GM11168 (cell line): ENCODE data around the gene HPCAL1.
"Not testable (repeated sequence)": the region's sequence is repeated elsewhere in the genome, so short reads cannot be mapped to it uniquely, and the experiment has no call there.

ENCODE experiments used
- in situ Hi-C: fragments of 300-500 bp; cut with MboI; formaldehyde crosslinking; loops from one replicate; pipeline ENCODE4 v1.12.0; 2022; ENCODE audit warnings: low sequenced_read_pairs; ENCODE audit not compliant: unreplicated experiment

Gene HPCAL1

GRCh38 chr2:10447300-10447894, 144.7 kb downstream of the HPCAL1 start:
- in situ Hi-C loops: no loop called here

DNA sequence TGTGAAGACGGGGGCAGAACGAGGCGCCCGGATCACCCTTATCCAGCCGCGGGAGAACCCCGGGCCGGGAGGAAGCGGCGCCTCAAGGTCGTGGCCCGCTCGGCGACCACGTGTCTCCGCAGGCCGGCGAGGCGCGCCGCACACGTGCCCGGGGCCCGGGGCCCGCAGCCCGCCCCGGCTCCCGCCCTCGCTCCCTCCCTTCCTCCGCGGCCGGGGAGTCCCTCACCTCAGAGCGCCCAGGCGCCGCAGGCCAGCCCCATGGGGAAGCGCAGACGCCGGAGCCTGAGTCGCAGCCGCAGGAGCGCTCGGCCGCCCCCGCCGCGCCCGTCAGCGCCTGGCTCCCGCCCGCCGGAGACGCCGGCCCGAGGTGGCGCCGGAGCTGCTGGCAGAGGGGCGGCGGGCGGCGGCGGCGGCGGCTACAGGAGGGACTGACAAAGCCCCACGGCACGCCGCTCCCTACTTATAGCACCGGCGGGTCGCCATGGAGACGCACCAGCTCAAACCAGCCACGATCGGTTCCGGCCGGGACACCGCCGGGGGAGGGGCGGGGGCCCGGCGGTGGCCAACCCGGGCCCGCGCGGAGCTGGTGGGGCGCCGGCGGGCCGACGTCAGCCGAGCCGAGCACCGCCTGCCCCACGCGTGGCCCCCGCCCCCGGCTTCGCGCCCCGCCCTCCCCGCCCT, 145.3 kb downstream of the HPCAL1 start, which contains the start of gene ODC1:
TSS of gene ODC1 (minus strand) at position 433 of the 681 bp plus-strand sequence. CDS start 3,295 bp downstream, outside the sequence.
- in situ Hi-C loops: no loop called here

- in situ Hi-C loops: no loop called here
These were observed 146.1 kb downstream of the HPCAL1 start for GRCh38 chr2:10448576-10449485.

GRCh38 chr2:10449486-10449831, 146.8 kb downstream of the HPCAL1 start:
- in situ Hi-C loops: no loop called here

DNA sequence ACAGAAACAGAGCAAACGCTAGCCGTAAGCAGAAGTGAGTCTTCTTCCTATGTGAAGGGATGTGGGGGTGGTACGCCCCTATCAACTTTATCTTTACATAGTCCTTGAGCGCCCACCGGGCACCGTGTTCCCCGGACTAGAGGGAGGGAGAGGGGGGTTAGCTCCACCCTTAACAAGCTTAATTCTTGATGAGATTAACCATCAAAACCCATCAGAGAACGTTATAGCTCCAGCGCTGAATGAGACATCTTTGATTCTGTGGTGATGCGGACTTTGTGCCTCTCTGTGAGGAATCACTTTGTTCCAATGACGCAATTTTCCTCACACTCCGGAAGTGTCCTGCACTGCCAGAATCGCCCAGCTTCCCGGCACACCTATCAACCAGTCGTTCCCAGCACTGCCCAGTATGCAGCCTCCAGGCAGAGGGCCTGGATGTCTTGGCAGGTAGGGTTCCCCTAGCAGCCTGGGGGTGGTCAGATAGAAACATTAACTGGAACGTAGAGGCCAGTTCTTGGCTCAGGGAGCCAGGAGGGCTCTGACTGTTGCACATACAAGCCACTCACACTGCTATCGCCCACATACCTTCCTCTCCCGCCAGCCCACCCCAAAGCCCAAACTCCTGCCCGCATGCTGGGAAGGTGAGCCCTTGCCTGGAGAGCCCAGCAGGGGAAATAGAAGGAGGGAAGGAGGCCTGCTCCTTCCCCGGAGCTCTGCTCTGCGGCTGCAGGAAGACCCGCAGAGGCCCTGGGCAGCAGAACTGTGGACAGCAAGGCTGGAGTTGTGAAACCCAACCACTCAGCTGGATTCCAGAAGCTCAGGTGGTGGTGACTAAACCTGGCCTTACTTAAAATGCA, 147.4 kb downstream of the HPCAL1 start:
- in situ Hi-C loops: no loop called here

- in situ Hi-C loops: no loop called here
These were observed 149.1 kb downstream of the HPCAL1 start for GRCh38 chr2:10451819-10452218.

DNA sequence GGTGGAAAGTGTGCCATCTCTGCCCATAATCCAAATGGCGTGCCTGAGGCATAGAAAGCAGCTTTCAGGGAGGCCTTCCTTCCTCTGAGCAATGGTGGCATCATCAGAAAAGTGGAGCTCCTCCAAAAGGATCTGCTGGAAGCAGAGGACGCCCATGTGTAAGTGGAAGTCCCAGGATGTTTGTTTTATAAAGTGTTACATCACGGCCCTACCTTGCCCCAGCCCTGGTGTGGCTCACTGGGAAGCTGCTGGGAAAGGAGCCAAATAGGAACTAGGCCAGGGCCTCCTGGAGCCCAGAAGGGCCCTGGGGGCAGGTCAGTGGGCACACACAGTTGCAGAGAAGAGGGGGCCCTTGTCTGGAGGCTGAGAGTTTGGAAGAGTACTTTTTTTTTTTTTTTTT, 149.6 kb downstream of the HPCAL1 start:
- in situ Hi-C loops: no loop called here

DNA sequence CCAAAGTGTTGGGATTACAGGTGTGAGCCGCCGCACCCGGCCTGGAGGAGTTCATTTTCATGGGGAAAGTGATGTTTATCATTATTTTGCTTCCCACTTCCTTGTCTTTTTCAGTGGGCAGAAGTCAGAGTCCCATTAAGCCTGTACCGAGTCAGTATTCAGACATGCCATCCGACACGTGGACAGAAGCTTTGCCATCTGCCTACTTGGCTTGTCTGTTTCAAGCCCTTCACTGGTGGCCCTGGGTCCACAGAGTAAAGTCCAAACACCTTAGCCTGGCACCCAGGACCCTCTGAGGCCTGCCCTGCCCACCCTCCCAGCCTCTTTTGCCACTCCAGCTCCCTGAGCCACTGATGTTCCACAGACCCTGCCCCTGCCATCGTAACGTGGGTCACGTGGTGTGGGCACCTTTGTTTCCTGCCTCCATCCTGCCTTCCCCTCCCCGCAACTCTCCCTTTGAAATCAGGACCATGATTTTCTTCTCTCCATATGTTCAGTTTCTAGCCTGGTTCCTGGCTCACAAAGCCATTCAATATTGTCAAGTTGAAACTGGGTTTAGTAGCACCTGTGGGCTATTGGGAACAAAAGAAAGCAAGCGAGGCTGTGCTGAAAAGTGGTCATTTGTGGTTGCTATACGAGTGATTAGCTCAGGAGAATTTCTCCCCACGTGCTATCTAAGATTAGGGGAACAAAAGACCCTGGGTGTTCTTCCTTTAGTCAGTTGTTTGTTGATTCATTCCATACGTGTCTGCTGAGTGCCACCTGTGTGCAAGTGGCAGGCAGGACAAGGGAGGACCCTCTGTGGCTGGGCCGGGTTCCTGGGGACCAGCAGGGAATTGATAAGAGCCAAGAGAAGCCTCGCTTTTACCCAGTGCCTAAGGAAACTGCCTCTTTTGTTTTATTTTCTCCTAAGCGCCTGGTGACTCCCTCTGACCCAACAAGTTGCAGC, 150.5 kb downstream of the HPCAL1 start:
- in situ Hi-C loops: no loop called here

DNA sequence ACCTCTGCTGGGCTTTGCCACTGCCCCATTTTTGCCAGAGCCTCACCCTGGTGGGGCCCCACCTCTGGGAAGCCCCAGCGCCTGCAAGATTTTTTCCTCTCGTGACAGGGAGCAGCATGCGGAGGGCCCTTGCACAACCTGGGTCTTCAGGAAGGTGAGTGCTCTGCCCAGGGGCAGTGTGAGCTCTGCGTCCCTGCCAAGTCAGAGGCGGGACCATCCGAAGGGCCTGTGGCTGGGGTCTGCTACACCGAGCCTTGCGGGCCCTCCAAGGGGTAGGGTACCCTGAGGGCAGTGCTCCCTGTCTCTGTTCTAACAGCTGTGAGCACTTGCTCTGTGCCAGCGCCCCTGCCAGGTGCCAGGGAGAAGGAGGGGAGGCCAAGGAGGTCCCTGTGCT, 151.2 kb downstream of the HPCAL1 start:
- in situ Hi-C loops: no loop called here

DNA sequence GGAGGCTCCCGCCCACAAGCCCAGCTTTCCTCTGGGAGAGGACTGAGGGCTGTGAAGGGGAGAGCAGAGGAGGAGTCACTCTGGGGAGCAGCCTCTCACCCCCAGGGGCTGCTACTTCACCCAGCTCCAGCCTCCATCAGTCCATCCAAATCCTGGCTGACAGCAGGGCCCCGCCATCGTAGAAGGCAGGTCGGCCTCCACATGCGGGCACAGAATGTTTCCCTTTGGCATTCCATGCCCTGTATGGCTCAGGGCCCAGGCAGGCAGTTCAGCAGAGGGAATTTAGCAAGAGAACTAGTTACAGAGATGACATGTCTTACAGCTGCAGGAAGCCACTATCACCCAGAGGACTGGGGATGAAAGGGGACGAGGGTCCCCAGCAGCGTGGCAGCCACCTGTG, 151.8 kb downstream of the HPCAL1 start:
- in situ Hi-C loops: no loop called here

DNA sequence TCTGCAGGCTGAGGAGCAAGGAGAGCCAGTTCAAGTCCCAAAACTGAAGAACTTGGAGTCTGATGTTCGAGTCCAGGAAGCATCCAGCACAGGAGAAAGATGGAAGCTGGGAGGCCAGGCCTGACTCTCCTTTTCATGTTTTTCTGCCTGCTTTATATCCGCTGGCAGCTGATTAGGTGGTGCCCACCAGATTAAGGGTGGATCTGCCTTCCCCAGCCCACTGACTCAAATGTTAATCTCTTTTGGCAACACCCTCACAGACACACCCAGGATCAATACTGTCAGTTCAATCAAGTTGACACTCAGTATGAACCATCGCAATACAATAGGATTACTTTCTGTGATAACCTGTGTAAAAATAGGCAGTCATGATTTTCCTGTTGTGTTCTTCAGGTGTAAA, 154.5 kb downstream of the HPCAL1 start:
- in situ Hi-C loops: not testable (repeated sequence)

GRCh38 chr2:10457846-10458598, 155.3 kb downstream of the HPCAL1 start:
- in situ Hi-C loops: no loop called here

DNA sequence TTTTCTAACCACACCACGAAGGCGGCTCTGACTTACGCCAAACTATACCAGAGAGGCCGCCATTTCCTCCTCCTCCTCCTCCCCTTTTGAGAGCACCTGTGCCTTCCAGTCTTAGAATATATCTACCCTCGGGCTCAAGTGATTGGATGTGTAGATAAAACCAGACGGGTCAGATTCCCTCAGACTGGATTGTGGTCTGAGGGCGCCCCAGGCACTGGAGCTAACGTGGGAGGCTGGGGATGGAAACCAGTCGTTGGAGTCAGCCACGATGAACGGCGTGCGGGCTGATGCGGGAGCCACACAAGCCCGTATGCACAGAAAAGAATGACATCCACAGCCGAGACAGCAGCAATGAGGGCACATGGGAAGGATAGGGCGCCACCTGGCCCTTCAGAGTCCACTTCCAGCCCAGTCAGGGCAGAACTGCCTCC, 157.7 kb downstream of the HPCAL1 start:
- in situ Hi-C loops: no loop called here

GRCh38 chr2:10462178-10463083, 159.7 kb downstream of the HPCAL1 start:
- in situ Hi-C loops: no loop called here

DNA sequence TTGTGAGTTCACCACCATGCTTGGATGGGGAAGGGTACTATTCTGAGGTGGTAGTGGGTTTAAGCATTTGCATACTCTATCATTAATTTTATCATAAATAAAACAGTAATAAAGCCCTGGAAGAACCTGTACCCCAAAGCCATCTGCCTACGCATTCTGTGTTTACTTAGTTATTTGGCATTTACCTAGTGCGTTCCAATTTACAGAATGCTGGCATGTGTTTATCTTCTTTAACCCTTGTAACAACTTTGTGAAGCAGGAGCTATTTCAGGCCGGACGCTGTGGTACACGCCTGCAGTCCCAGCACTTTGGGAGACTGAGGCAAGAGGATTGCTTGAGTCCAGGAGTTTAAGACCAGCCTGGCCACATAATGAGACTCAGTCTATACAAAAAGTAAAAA, 163.2 kb downstream of the HPCAL1 start:
- in situ Hi-C loops: no loop called here

GRCh38 chr2:10466801-10467200, 164.1 kb downstream of the HPCAL1 start:
- in situ Hi-C loops: no loop called here

- in situ Hi-C loops: no loop called here
These were observed 164.7 kb downstream of the HPCAL1 start for GRCh38 chr2:10467401-10467800.
